Mucosa of stomach (tissue), 1 donor: ENCODE data around the gene KIF26A.
"Not testable (repeated sequence)": the region's sequence is repeated elsewhere in the genome, so short reads cannot be mapped to it uniquely, and the experiment has no call there.

ENCODE experiments used
- H3K27me3 ChIP-seq: one replicate; pipeline ENCODE4 v1.7.0; 2013; ENCODE audit warnings: mild to moderate bottlenecking, low read length; ENCODE audit not compliant: control insufficient read depth, insufficient read depth
- H3K36me3 ChIP-seq: one replicate; pipeline ENCODE4 v1.7.0; 2013; ENCODE audit warnings: low read length; ENCODE audit not compliant: control insufficient read depth, insufficient read depth
- H3K4me1 ChIP-seq: one replicate; pipeline ENCODE4 v1.7.0; 2013; ENCODE audit warnings: mild to moderate bottlenecking, low read length; ENCODE audit not compliant: control insufficient read depth, insufficient read depth
- H3K4me3 ChIP-seq: one replicate; pipeline ENCODE4 v1.7.0; 2013; ENCODE audit warnings: low read length
- H3K9ac ChIP-seq: one replicate; pipeline ENCODE4 v1.7.0; 2013; ENCODE audit warnings: mild to moderate bottlenecking, low read length, moderate library complexity
- H3K9me3 ChIP-seq: one replicate; pipeline ENCODE4 v1.7.0; 2013; ENCODE audit warnings: mild to moderate bottlenecking, low read length, moderate library complexity; ENCODE audit not compliant: control insufficient read depth
- donor health status: Pancreatic carcinoma.

Gene KIF26A

DNA sequence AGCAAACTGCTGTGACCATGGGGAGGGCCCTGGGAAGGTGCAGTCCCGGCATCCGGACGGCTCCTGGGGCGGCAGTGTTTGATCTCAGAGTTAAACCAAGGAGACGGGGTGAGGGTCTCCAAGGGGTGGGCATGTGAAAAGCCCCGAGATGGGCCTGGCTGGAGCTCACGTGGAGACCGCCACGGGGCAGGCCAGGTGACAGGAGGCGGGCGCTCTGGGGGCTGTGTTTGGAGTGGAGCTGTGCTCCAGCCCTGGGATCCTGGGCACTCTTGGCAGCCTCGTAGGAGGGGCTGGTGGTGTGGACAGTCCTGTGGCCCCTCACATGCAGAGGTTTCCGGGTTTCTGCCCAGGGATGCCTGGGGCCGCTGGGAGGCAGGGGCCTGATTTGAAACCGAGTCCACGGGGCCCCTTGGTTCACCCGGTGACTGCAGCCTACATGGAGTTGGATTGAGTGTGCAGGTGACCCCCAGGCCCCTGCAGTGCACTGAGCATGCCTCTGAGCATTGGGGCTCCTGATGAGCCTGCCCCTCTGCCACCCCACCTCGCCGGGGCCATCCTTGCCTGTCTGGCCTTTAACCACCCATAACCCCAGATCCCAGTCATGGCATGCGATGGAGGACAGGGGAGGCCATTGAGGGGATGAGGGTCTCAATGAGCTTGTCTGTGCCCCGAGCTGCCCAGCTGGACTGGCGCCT lies 8.4 kb downstream of the KIF26A start:
- Histone ChIP-seq H3K9me3 (no peaks in the 10 kb centered on the region), H3K4me3 (no peak overlapping the region), H3K36me3 (no peaks in the 10 kb centered on the region), H3K27me3 (peaks cover 3% of the 10 kb centered on the region), H3K4me1 (peaks cover 5% of the 10 kb centered on the region), H3K9ac (no peak overlapping the region)

- Histone ChIP-seq H3K9me3 (no peaks in the 10 kb centered on the region), H3K9ac (no peak overlapping the region), H3K36me3 (no peaks in the 10 kb centered on the region), H3K4me1 (peaks cover 5% of the 10 kb centered on the region), H3K27me3 (peaks cover 3% of the 10 kb centered on the region), H3K4me3 (no peak overlapping the region)
These were observed 9.1 kb downstream of the KIF26A start for GRCh38 chr14:104147346-104148125.

DNA sequence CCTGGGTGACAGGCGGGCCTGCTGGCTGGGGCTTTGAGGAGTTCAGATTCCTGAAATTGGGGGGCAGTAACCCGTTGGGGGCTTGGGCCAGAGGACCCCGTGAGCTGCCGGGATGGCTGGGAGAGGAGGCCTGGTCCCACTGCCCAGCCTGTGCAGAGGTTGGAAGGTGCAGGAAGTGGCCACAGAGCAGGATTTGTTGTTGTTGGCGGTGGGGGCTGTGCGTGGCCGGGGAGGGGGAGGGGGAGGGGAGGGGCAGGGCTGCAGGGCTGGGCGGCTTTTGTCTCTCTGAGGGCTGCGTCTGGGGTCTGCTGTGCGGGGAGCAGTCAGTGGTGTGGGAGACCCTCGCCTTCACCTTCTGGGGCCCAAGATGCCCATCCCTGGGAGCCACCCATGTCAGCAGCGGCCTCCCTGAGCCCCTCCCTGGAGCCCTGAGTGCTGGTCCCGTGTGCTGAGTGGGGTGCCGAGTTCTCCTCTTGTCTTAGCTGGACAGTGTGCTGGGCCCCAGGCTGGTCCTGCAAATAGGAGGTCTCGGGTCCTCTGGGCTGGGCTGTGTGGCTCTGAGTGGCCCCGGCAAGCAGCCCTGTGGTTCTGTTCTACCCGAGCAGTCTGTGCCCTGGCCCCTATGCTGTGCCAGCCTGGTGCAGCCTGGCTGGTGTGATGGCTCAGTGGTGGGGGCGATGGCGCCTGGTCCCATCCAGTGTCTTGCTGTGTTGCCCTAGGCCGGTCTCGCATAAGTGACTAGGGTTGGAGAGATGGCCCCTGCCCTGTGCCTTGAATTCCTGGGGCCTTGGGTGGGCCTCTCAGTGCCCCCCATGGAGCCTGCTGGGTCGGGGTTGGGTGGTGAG lies 10.3 kb downstream of the KIF26A start:
- Histone ChIP-seq H3K4me1 (peaks cover 9% of the 10 kb centered on the region), H3K9ac (no peak overlapping the region), H3K36me3 (no peaks in the 10 kb centered on the region), H3K9me3 (no peaks in the 10 kb centered on the region), H3K4me3 (no peak overlapping the region), H3K27me3 (peaks cover 3% of the 10 kb centered on the region)

- Histone ChIP-seq H3K27me3 (no peaks in the 10 kb centered on the region), H3K4me1 (peaks cover 5% of the 10 kb centered on the region), H3K36me3 (no peaks in the 10 kb centered on the region), H3K9ac (no peak overlapping the region), H3K4me3 (no peak overlapping the region), H3K9me3 (no peaks in the 10 kb centered on the region)
These were observed 10.8 kb downstream of the KIF26A start for GRCh38 chr14:104149278-104149595.

DNA sequence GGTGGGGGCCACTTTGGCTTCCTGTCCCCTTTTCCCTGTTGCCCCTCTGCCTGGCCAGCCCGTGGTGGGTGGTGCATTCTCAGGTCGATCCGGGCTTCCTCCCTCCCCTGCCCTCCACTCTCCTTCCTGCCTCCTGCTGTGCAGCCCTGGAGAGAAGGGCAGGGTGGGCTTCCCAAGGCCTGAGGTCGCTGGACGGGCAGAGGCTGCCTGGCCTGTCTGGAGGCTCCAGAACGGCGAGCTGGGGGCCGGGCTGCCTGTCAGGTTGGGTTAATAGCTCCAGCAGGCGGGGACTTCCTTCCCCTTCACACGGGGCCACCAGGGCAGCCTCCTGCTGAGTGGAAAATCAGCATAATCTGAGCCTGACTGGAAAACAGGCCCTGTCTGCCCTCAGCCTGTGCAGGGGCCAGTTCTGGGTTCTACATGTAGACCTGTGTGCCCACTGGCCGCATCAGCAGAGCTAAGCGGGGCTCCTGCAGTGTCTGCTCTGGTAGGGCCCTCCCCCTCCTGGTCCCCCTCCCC lies 11.3 kb downstream of the KIF26A start:
- no peaks in the 10 kb centered on the region for H3K27me3 ChIP-seq
- no peaks in the 10 kb centered on the region for H3K9me3 ChIP-seq
- no peak overlapping the region for H3K4me3 ChIP-seq
- H3K9ac ChIP-seq = no peak overlapping the region
- H3K36me3 ChIP-seq = no peaks in the 10 kb centered on the region
- H3K4me1 ChIP-seq = peaks cover 5% of the 10 kb centered on the region

GRCh38 chr14:104150136-104151025 lies 12.0 kb downstream of the KIF26A start:
- H3K9ac ChIP-seq = no peak overlapping the region

DNA sequence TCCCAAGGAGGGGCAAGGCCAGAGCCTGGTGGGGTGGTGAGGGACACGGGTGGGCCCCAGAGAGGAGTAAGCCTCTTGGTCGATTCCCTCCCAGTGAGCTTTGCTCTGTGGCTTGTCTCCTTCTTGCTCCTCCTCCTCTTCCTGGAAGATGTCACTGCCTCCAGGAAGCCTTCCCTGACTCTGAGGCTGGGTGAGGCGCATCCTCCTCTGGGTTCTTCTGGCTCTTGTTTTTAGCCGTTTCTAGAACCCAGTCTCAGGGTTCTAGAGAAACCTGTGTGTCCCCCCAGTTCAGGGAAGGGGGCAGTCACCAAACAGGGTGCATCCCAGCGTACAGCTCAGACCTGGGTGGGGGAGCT lies 12.6 kb downstream of the KIF26A start:
- H3K9me3 ChIP-seq = no peaks in the 10 kb centered on the region
- H3K4me3 ChIP-seq = no peak overlapping the region
- no peaks in the 10 kb centered on the region for H3K36me3 ChIP-seq
- H3K4me1 ChIP-seq = peaks cover 5% of the 10 kb centered on the region
- no peaks in the 10 kb centered on the region for H3K27me3 ChIP-seq
- no peak overlapping the region for H3K9ac ChIP-seq

More at GRCh38 chr14:104150136-104151025, 12.0 kb downstream of the KIF26A start:
- Histone ChIP-seq H3K36me3 (no peaks in the 10 kb centered on the region), H3K4me1 (peaks cover 5% of the 10 kb centered on the region), H3K27me3 (no peaks in the 10 kb centered on the region), H3K9me3 (no peaks in the 10 kb centered on the region), H3K4me3 (no peak overlapping the region)

GRCh38 chr14:104151566-104152245 lies 13.3 kb downstream of the KIF26A start:
- peaks cover 5% of the 10 kb centered on the region for H3K4me1 ChIP-seq
- no peak overlapping the region for H3K4me3 ChIP-seq
- H3K9me3 ChIP-seq = no peaks in the 10 kb centered on the region
- H3K27me3 ChIP-seq = no peaks in the 10 kb centered on the region
- H3K9ac ChIP-seq = no peak overlapping the region
- H3K36me3 ChIP-seq = no peaks in the 10 kb centered on the region

- no peaks in the 10 kb centered on the region for H3K36me3 ChIP-seq
- H3K4me1 ChIP-seq = peaks cover 5% of the 10 kb centered on the region
- no peak overlapping the region for H3K4me3 ChIP-seq
- H3K27me3 ChIP-seq = no peaks in the 10 kb centered on the region
- H3K9ac ChIP-seq = no peak overlapping the region
- no peaks in the 10 kb centered on the region for H3K9me3 ChIP-seq
These were observed 13.8 kb downstream of the KIF26A start for GRCh38 chr14:104152246-104152575.

- Histone ChIP-seq H3K4me3 (no peak overlapping the region), H3K9me3 (no peaks in the 10 kb centered on the region), H3K27me3 (no peaks in the 10 kb centered on the region), H3K9ac (no peak overlapping the region), H3K4me1 (peaks cover 5% of the 10 kb centered on the region), H3K36me3 (no peaks in the 10 kb centered on the region)
These were observed 14.5 kb downstream of the KIF26A start for GRCh38 chr14:104152686-104153393.

GRCh38 chr14:104153394-104153755 lies 15.0 kb downstream of the KIF26A start:
- not testable (repeated sequence) for H3K27me3 ChIP-seq, H3K9ac ChIP-seq, H3K4me3 ChIP-seq, H3K36me3 ChIP-seq, H3K9me3 ChIP-seq, H3K4me1 ChIP-seq
